ENCODE measurements around the gene CFAP46. TPM values are rescaled to one million over a fixed set of nuclear protein-coding genes. Genes with fewer than 3 reads are reported as not detected.

CFAP46 gene
- total and polyA plus RNA-seq, 10 of the 15 experiments (the other 5 are each of a cell fraction or from before 2014, with no cell fraction given): 0.01 to 0.18 (median 0.03) TPM; not detected in 7

GRCh38 chr10:132905661-132906060 lies 36.7 kb downstream of the CFAP46 start (continued):
- TF ChIP-seq MTA2 (IDR thresholded peaks at IDR 0.05; ENCODE audit: low read depth) (no peak), EZH2 (IDR thresholded peaks at IDR 0.05; ENCODE audit: borderline replicate concordance, control insufficient read depth, low read depth, low read length) (no peak), ZNF207 (IDR thresholded peaks at IDR 0.05; ENCODE audit: borderline replicate concordance) (no peak), PBX3 (IDR thresholded peaks at IDR 0.05; ENCODE audit: insufficient replicate concordance, low read depth, low read length) (no peak)

- H4K20me1 ChIP-seq (ENCODE audit: control insufficient read depth, insufficient read depth): no peaks in the 10 kb centered on the region
- ChIA-PET CTCF (interaction anchor here (0.6 to 2.0 kb wide), 3 partner anchors 10 to 238 kb away, joined by 3 to 5 read pairs (median 4); no protein-coding TSS in a partner anchor), SMC1A (ENCODE audit: uncharacterized antibody, unreplicated experiment) (no interaction called here), POLR2A (no interaction called here), RAD21 (ENCODE audit: unreplicated experiment) (no interaction called here)
- H3K27me3 ChIP-seq (replicated peaks in 1 of 2; ENCODE audit: control insufficient read depth in 2 of 2, insufficient read depth in 2 of 2, low read length in 1 of 2): no peaks in the 10 kb centered on the region
- no peak for TF ChIP-seq CTCF (IDR thresholded peaks at IDR 0.05 in 2 of 3, conservative IDR thresholded peaks at IDR 0.05 in 1 of 3; ENCODE audit: control insufficient read depth in 2 of 3, extremely low read depth in 1 of 3, insufficient read depth in 1 of 3, low read depth in 3 of 3, low read length in 3 of 3)
- TF ChIP-seq HDAC2 (IDR thresholded peaks at IDR 0.05): no peak
- no peak for FAIRE-seq
- no peaks in the 10 kb centered on the region; the same call in 2 of the 3 replicates for H3K9me3 ChIP-seq (replicated peaks; ENCODE audit: control insufficient read depth, insufficient read depth, low read length)
- intact Hi-C loops (cut with micrococcal nuclease; ENCODE audit: unreplicated experiment) (no loop called here), in situ Hi-C loops (cut with MboI) (no loop called here)
- no peak overlapping the region for H3K4me3 ChIP-seq
- H3K27ac ChIP-seq (ENCODE audit: control insufficient read depth, insufficient read depth): no peak overlapping the region
- no peak for ATAC-seq
- H3K36me3 ChIP-seq (ENCODE audit: control insufficient read depth in 2 of 2, insufficient read depth in 2 of 2, low read length in 1 of 2): no peaks in the 10 kb centered on the region
- H3K79me2 ChIP-seq (ENCODE audit: control insufficient read depth, insufficient read depth, low read length): no peaks in the 10 kb centered on the region
- DNase-seq (ENCODE audit: low read depth, low spot score): no peak
- no peak overlapping the region for H2AFZ ChIP-seq (ENCODE audit: control insufficient read depth, low read depth, low read length)
- no peaks in the 10 kb centered on the region for H3K4me1 ChIP-seq (ENCODE audit: control insufficient read depth, insufficient read depth, low read length)
- BruUV-seq (replicated peaks): no TSS peak
- WGBS (ENCODE audit: insufficient coverage, insufficient replicate concordance, low lambda C conversion rate, missing lambda C conversion rate): 39% methylated on average over 21 of the region's 21 CpGs
- H3K9ac ChIP-seq (ENCODE audit: control insufficient read depth, insufficient read depth, low read length): no peak overlapping the region
- no peak overlapping the region for H3K4me2 ChIP-seq (ENCODE audit: control insufficient read depth, insufficient read depth)
These were observed 37.3 kb downstream of the CFAP46 start for GRCh38 chr10:132904814-132905649.
